HCT116 (cell line): Measurements from ENCODE around the gene EID1. TPM values are rescaled to one million over a fixed set of nuclear protein-coding genes. Genes with fewer than 3 reads are reported as not detected.

Source experiments
- ATAC-seq: fragments of 200-7000 bp; cut with Tn5 transposase; 2 replicates; pipeline ENCODE4 v1.9.1; 2020; ENCODE audit warnings: mild to moderate bottlenecking, moderate library complexity
- Bru-seq: library from RNA; stranded (reverse); fragments of 400-500 nt; gene quantifications from one replicate; lab custom pipeline; 2021; lab: Mats Ljungman, UMichigan
- BruChase-seq, 2 experiments: library from RNA; stranded (reverse); fragments of 400-500 nt; gene quantifications; one replicate each; lab custom pipeline; 2021; lab: Mats Ljungman, UMichigan
- BruUV-seq: library from RNA; stranded (reverse); fragments of 400-500 nt; replicated peaks from 2 replicates; lab custom pipeline; 2021; lab: Mats Ljungman, UMichigan
- CTCF ChIA-PET: fragments of 300-600 bp; sonication (Branson Sonifier 250); formaldehyde crosslinking; loops from one replicate; lab custom pipeline; 2021; ENCODE audit warnings: antibody characterized with exemption; lab: Charles Lee
- POLR2A ChIA-PET: fragments of 300-600, 350-600 bp; sonication (Branson Sonifier 250); formaldehyde crosslinking; loops from one replicate; lab custom pipeline; 2021; ENCODE audit warnings: antibody characterized with exemption; lab: Charles Lee
- RAD21 ChIA-PET, 2 experiments: fragments of 300-600 bp; sonication (Branson Sonifier 250); formaldehyde crosslinking; loops; one replicate each; lab custom pipeline; 2023; ENCODE audit warnings: low total read pairs in 2 of 2; ENCODE audit not compliant: uncharacterized antibody in 2 of 2, unreplicated experiment in 2 of 2, low non-redundant PET in 1 of 2; lab: Charles Lee
- DNase-seq: peaks from one replicate; pipeline ENCODE4 v3.0.0-alpha.2; 2010; ENCODE audit warnings: low read depth, low spot score
- H2AFZ ChIP-seq: fragments of 200-600 bp; shearing (Covaris generic), sonication (generic); 2 replicates; pipeline ENCODE4 v1.6.1; 2017; ENCODE audit warnings: low read depth, mixed run types, mixed read lengths, antibody characterized with exemption, low read length; ENCODE audit not compliant: poor library complexity, severe bottlenecking
- H3K27ac ChIP-seq: 2 replicates; pipeline ENCODE4 v1.5.1; 2012; ENCODE audit warnings: low read depth, low read length
- H3K27me3 ChIP-seq: fragments of 200-600 bp; sonication (generic); 2 replicates; pipeline ENCODE4 v1.6.1; 2016; ENCODE audit warnings: mixed run types, low read length, mixed read lengths; ENCODE audit not compliant: insufficient read depth
- H3K36me3 ChIP-seq, 2 experiments: fragments of 200-500 bp in 1 of 2; fragments of 200-600 bp in 1 of 2; sonication (Bioruptor generic) in 1 of 2; sonication (generic) in 1 of 2; 2 replicates each; pipeline versions ENCODE4 v1.5.1 to v1.6.1; 2014 to 2016; ENCODE audit warnings: low read length in 2 of 2, inconsistent platforms in 1 of 2, mixed read lengths in 1 of 2, mixed run types in 1 of 2; ENCODE audit not compliant: insufficient read depth in 2 of 2, control insufficient read depth in 1 of 2
- H3K4me1 ChIP-seq, 2 experiments: fragments of 200-600 bp in 1 of 2; sonication (generic) in 1 of 2; 2 replicates each; pipeline versions ENCODE4 v1.5.1 to v1.6.1; 2012 to 2017; ENCODE audit warnings: low read length in 2 of 2, inconsistent platforms in 1 of 2, mild to moderate bottlenecking in 1 of 2, mixed read lengths in 1 of 2, mixed run types in 1 of 2, moderate library complexity in 1 of 2; ENCODE audit not compliant: insufficient read depth in 2 of 2, control insufficient read depth in 1 of 2
- H3K4me2 ChIP-seq: fragments of 200-600 bp; sonication (generic); 2 replicates; pipeline ENCODE4 v1.6.1; 2017; ENCODE audit warnings: mixed run types, low read length, mixed read lengths
- H3K4me3 ChIP-seq, 2 experiments: fragments of 200-600 bp in 1 of 2; sonication (generic) in 1 of 2; replicated peaks in 1 of 2; 2 replicates each; pipeline ENCODE4 v1.5.1; 2011 to 2016; ENCODE audit warnings: low read length in 2 of 2, control low read depth in 1 of 2, low read depth in 1 of 2, mild to moderate bottlenecking in 1 of 2, mixed read lengths in 1 of 2, mixed run types in 1 of 2
- H3K79me2 ChIP-seq: fragments of 200-600 bp; sonication (generic); 2 replicates; pipeline ENCODE4 v1.6.1; 2017; ENCODE audit warnings: mild to moderate bottlenecking, mixed run types, low read length, moderate library complexity, mixed read lengths; ENCODE audit not compliant: insufficient read depth
- H3K9ac ChIP-seq: fragments of 200-600 bp; sonication (generic); 2 replicates; pipeline ENCODE4 v1.6.1; 2016; ENCODE audit warnings: low read length, mixed read lengths
- H3K9me2 ChIP-seq: fragments of 200-600 bp; sonication (generic), shearing (Covaris generic); 2 replicates; pipeline ENCODE4 v1.6.1; 2017; ENCODE audit warnings: mixed run types, mild to moderate bottlenecking, moderate library complexity; ENCODE audit not compliant: insufficient read depth
- H3K9me3 ChIP-seq, 2 experiments: fragments of 200-500 bp in 1 of 2; fragments of 200-600 bp in 1 of 2; sonication (Bioruptor generic) in 1 of 2; sonication (generic) in 1 of 2; 2 replicates each; pipeline ENCODE4 v1.6.1; 2014 to 2017; ENCODE audit warnings: low read length in 2 of 2, mixed read lengths in 2 of 2, inconsistent platforms in 1 of 2, low read depth in 1 of 2, mild to moderate bottlenecking in 1 of 2, mixed run types in 1 of 2, moderate library complexity in 1 of 2; ENCODE audit not compliant: control insufficient read depth in 1 of 2, insufficient read depth in 1 of 2
- H4K20me1 ChIP-seq: fragments of 200-600 bp; sonication (generic), shearing (Covaris generic); 2 replicates; pipeline ENCODE4 v1.6.1; 2017; ENCODE audit warnings: mixed run types, mild to moderate bottlenecking, moderate library complexity; ENCODE audit not compliant: insufficient read depth
- ATF3 ChIP-seq: IDR thresholded peaks from 2 replicates; pipeline ENCODE4 v1.6.1; 2012
- CBX3 ChIP-seq: IDR thresholded peaks from 2 replicates; pipeline ENCODE4 v1.6.1; 2012; ENCODE audit warnings: low read depth
- CEBPB ChIP-seq: IDR thresholded peaks from 2 replicates; pipeline ENCODE4 v1.6.1; 2012; ENCODE audit warnings: low read depth
- CTCF ChIP-seq, 3 experiments: fragments of 200-600 bp in 1 of 3; sonication (generic) in 1 of 3; IDR thresholded peaks in 2 of 3; conservative IDR thresholded peaks in 1 of 3; 2 replicates each; pipeline ENCODE4 v1.5.1; 2012 to 2017; ENCODE audit warnings: low read depth in 2 of 3, low read length in 2 of 3, antibody characterized with exemption in 1 of 3, borderline replicate concordance in 1 of 3, control low read depth in 1 of 3, mild to moderate bottlenecking in 1 of 3, mixed read lengths in 1 of 3, mixed run types in 1 of 3, moderate library complexity in 1 of 3; ENCODE audit not compliant: insufficient read depth in 1 of 3
- EGR1 ChIP-seq: IDR thresholded peaks from 2 replicates; pipeline ENCODE4 v1.6.1; 2012; ENCODE audit warnings: low read depth
- ELF1 ChIP-seq: IDR thresholded peaks from 2 replicates; pipeline ENCODE4 v1.6.1; 2012; ENCODE audit warnings: low read depth, borderline replicate concordance
- EZH2phosphoT487 ChIP-seq: fragments of 200-600 bp; IDR thresholded peaks from 2 replicates; pipeline ENCODE4 v1.6.1; 2018; ENCODE audit warnings: antibody characterized with exemption, borderline replicate concordance
- FOSL1 ChIP-seq: IDR thresholded peaks from 2 replicates; pipeline ENCODE4 v1.6.1; 2012; ENCODE audit warnings: low read depth
- JUND ChIP-seq: IDR thresholded peaks from 2 replicates; pipeline ENCODE4 v1.6.1; 2012
- MAX ChIP-seq: IDR thresholded peaks from 2 replicates; pipeline ENCODE4 v1.6.1; 2012
- POLR2A ChIP-seq: IDR thresholded peaks from 2 replicates; pipeline ENCODE4 v1.7.0; 2011; ENCODE audit warnings: borderline replicate concordance; ENCODE audit not compliant: insufficient read depth, insufficient read length; ENCODE audit errors: extremely low read depth
- POLR2AphosphoS5 ChIP-seq: IDR thresholded peaks from 2 replicates; pipeline ENCODE4 v1.6.1; 2011; ENCODE audit warnings: mild to moderate bottlenecking, low read depth, low read length, moderate library complexity
- RAD21 ChIP-seq: IDR thresholded peaks from 2 replicates; pipeline ENCODE4 v1.6.1; 2012; ENCODE audit warnings: low read depth, mild to moderate bottlenecking
- SIN3A ChIP-seq: IDR thresholded peaks from 2 replicates; pipeline ENCODE4 v1.6.1; 2012; ENCODE audit warnings: low read depth
- SP1 ChIP-seq: IDR thresholded peaks from 2 replicates; pipeline ENCODE4 v1.6.1; 2012; ENCODE audit warnings: low read depth
- TCF7L2 ChIP-seq: IDR thresholded peaks from 2 replicates; pipeline ENCODE4 v1.7.0; 2011; ENCODE audit warnings: borderline replicate concordance, inconsistent platforms; ENCODE audit not compliant: insufficient read depth, insufficient read length; ENCODE audit errors: extremely low read depth
- YY1 ChIP-seq: IDR thresholded peaks from 2 replicates; pipeline ENCODE4 v1.6.1; 2011; ENCODE audit warnings: low read length, low read depth, moderate library complexity, mild to moderate bottlenecking; ENCODE audit not compliant: insufficient replicate concordance; ENCODE audit errors: extremely low read depth
- ZBTB33 ChIP-seq: IDR thresholded peaks from 2 replicates; pipeline ENCODE4 v1.6.1; 2011; ENCODE audit warnings: mild to moderate bottlenecking, low read length, moderate library complexity; ENCODE audit not compliant: insufficient replicate concordance; ENCODE audit errors: extremely low read depth
- ZFX ChIP-seq: fragments of 450-650 bp; IDR thresholded peaks from 2 replicates; pipeline ENCODE4 v1.6.1; 2017
- ZNF274 ChIP-seq: fragments of 200-500 bp; sonication (Bioruptor generic); IDR thresholded peaks from 2 replicates; pipeline ENCODE4 v1.6.1; 2014; ENCODE audit warnings: mild to moderate bottlenecking, low read depth, low read length, inconsistent platforms
- intact Hi-C: fragments of 100-400 bp; cut with micrococcal nuclease; formaldehyde crosslinking; loops from 2 replicates; pipeline ENCODE4 v1.10.0; 2022
- long read RNA-seq: library from polyadenylated mRNA; unstranded; transcript quantifications from one replicate; pipeline ENCODE4 v2.0.0, GENCODE V29; 2021; ENCODE audit not compliant: unreplicated experiment
- polyA plus RNA-seq: library from polyadenylated mRNA; unstranded; fragments of >200 nt; gene quantifications from 2 replicates; pipeline ENCODE4 v1.2.1, GENCODE V29; 2012; ENCODE audit warnings: missing spikeins
- total RNA-seq: library from RNA; stranded (reverse); gene quantifications from one replicate; pipeline ENCODE4 v1.2.1, GENCODE V29; 2021; ENCODE audit not compliant: unreplicated experiment

The EID1 gene
- total RNA-seq: 68.6 TPM
- 35.6 and 43.1 TPM in 2 replicates for polyA plus RNA-seq
- Bru-seq, nascent RNA: percentile 96 among the genes with signal in this experiment
- percentile 100 among the genes with signal in this experiment for BruChase-seq, experiment 1, labeled RNA remaining after a 6-hour chase
- percentile 99 among the genes with signal in this experiment for BruChase-seq, experiment 2, labeled RNA remaining after a 2-hour chase
- long read RNA-seq, transcript EID1-201 (1 exons, 2,298 nt): major isoform, 176 of 177 reads
- long read RNA-seq, partial matches to known transcripts: 0 of 177 reads
- long read RNA-seq, other reads (novel, unspliced or antisense): 1 of 177 reads

- H3K4me3 ChIP-seq: peak within 1 kb of the TSS; percentile 91 to 97
- H3K9ac ChIP-seq: peak within 1 kb of the TSS; percentile 72
- peak within 1 kb of the TSS; percentile 78 for H2AFZ ChIP-seq
- ChIA-PET RAD21 (interaction anchor here in 1 of 2 experiments (0.7 to 1.1 kb wide), 2 partner anchors 88 to 1267 kb away, joined by 3 to 4 read pairs; no protein-coding TSS in a partner anchor), CTCF (interaction anchor here (1.1 to 2.2 kb wide), 5 partner anchors 16 to 98 kb away, joined by 3 to 14 read pairs (median 5); no protein-coding TSS in a partner anchor), POLR2A (interaction anchor here (0.8 to 1.8 kb wide), 9 partner anchors 9 to 292 kb away, joined by 3 to 6 read pairs (median 3); partner anchors contain the start of genes CEP152, GALK2 and SHC4)
- H3K27ac ChIP-seq: peak within 1 kb of the TSS; percentile 69
- no peaks in the 10 kb centered on the region for H3K9me2 ChIP-seq
- peaks cover 17% of the 10 kb centered on the region for H3K79me2 ChIP-seq
- intact Hi-C loops: no loop called here
- no peaks in the 10 kb centered on the region for H3K27me3 ChIP-seq
- H4K20me1 ChIP-seq: peaks cover 6% of the 10 kb centered on the region; the same call in 1 of the 2 replicates
- peak; percentile 96 for ATAC-seq
- H3K36me3 ChIP-seq: no peaks in the 10 kb centered on the region
- BruUV-seq: TSS peak; percentile 89
- DNase-seq: peak; percentile 85
- H3K4me1 ChIP-seq: peaks cover 3 to 11% of the 10 kb centered on the region in 2 experiments; a peak in 2 of 4 replicates
- no peaks in the 10 kb centered on the region for H3K9me3 ChIP-seq
- peak within 1 kb of the TSS; percentile 78 for H3K4me2 ChIP-seq
- TF ChIP-seq EGR1: no peak
- no peak for TF ChIP-seq JUND
- no peak for TF ChIP-seq ZNF274
- TF ChIP-seq ELF1: no peak
- peak; percentile 97 for TF ChIP-seq POLR2AphosphoS5
- 0 out of 2 replicates have a peak, but pooled peaks have one; percentile 12 for TF ChIP-seq SP1
- no peak for TF ChIP-seq RAD21
- no peak for TF ChIP-seq ATF3
- peak; percentile 96 for TF ChIP-seq ZFX
- TF ChIP-seq CEBPB: peak; percentile 97
- TF ChIP-seq YY1: peak; percentile 72
- TF ChIP-seq SIN3A: peak; percentile 80
- TF ChIP-seq CBX3: peak; percentile 49; the same call in 1 of the 2 replicates
- no peak for TF ChIP-seq EZH2phosphoT487
- TF ChIP-seq ZBTB33: no peak
- peak; percentile 34 for TF ChIP-seq TCF7L2
- TF ChIP-seq CTCF (IDR thresholded peaks at IDR 0.05 in 2 of 3, conservative IDR thresholded peaks at IDR 0.05 in 1 of 3; ENCODE audit: borderline replicate concordance in 1 of 3, insufficient read depth in 1 of 3, low read depth in 2 of 3, low read length in 2 of 3): no peak
- TF ChIP-seq POLR2A: peak; percentile 94
- TF ChIP-seq MAX: peak; percentile 75
- TF ChIP-seq FOSL1: no peak
Measured at GRCh38 chr15:48877630-48878595, at the start of gene EID1. Gene EID1 (plus strand): TSS chr15:48878134. CDS start chr15:48878177, 43 bp downstream.
